Measurements from ENCODE around the gene RNF34. TPM values are rescaled to one million over a fixed set of nuclear protein-coding genes. Genes with fewer than 3 reads are reported as not detected.
A peak's percentile ranks its signal among the peaks of the same experiment; 100 is the strongest.

Gene RNF34
- total RNA-seq, 1 experiment from 2014 or later, result 66.4 TPM

GRCh38 chr12:121468499-121468801, 68.5 kb downstream of the RNF34 start:
- H4K20me1 ChIP-seq (ENCODE audit: control insufficient read depth, insufficient read depth, insufficient read length), result no peaks in the 10 kb centered on the region
- H3K9ac ChIP-seq (ENCODE audit: extremely low read depth, insufficient read length, low read length), result no peak overlapping the region
- no peak overlapping the region for H2BK5ac ChIP-seq (ENCODE audit: insufficient read length, low read length)
- Mint-ChIP-seq H3K36me3 (ENCODE audit: insufficient read depth in 1 of 3, low read depth in 3 of 3) (peaks cover 3 to 8% (median 4%) of the 10 kb centered on the region in 3 experiments; a peak in 6 of 7 replicates), H3K4me1 (peaks cover 21 to 24% of the 10 kb centered on the region in 2 experiments), H3K27me3 (ENCODE audit: low read depth) (peaks cover 9% of the 10 kb centered on the region), H3K27ac (peak overlapping the region in 1 of 3 experiments; percentile 51; a peak in 1 of 7 replicates), H3K9me3 (peaks cover 0 to 2% of the 10 kb centered on the region in 2 experiments; a peak in 1 of 5 replicates), H3K4me3 (peak overlapping the region in 1 of 2 experiments; percentile 38; a peak in 2 of 5 replicates)
- peaks cover 15% of the 10 kb centered on the region for H3K79me1 ChIP-seq (ENCODE audit: insufficient read depth, low read depth, low read length, poor library complexity, severe bottlenecking)
- no peak overlapping the region for H2BK120ac ChIP-seq (ENCODE audit: low read depth, low read length, poor library complexity, severe bottlenecking)
- no peak overlapping the region for H2BK12ac ChIP-seq (ENCODE audit: insufficient read length, low read depth, low read length)
- WGBS (ENCODE audit: extremely low coverage, insufficient read length, low lambda C conversion rate), result no CpG with 5 or more reads among the region's 4 CpGs
- H2AFZ ChIP-seq (ENCODE audit: low read length), result no peak overlapping the region
- H3K27me3 ChIP-seq (ENCODE audit: insufficient read depth, low read length), result no peaks in the 10 kb centered on the region
- H2BK20ac ChIP-seq (ENCODE audit: low read depth, low read length, poor library complexity, severe bottlenecking), result no peak overlapping the region
- H4K91ac ChIP-seq (ENCODE audit: insufficient read length, low read depth, low read length), result no peak overlapping the region
- H3K4me1 ChIP-seq (ENCODE audit: insufficient read depth, low read length), result peaks cover 5% of the 10 kb centered on the region; the same call in 1 of the 2 replicates
- H2AK5ac ChIP-seq (ENCODE audit: insufficient read length, low read length), result no peak overlapping the region
- no peak overlapping the region for H3K23ac ChIP-seq (ENCODE audit: insufficient read length, low read depth, low read length)
- H3K4me2 ChIP-seq (ENCODE audit: insufficient read depth, insufficient read length, low read length), result no peak overlapping the region
- no peak for TF ChIP-seq CTCF (conservative IDR thresholded peaks at IDR 0.05)
- H2BK15ac ChIP-seq (ENCODE audit: low read depth, low read length), result no peak overlapping the region
- DNase-seq, result no peak
- H3K56ac ChIP-seq (ENCODE audit: insufficient read length, low read depth, low read length), result no peak overlapping the region
- H3K79me2 ChIP-seq (ENCODE audit: insufficient read depth, low read length), result peaks cover 12% of the 10 kb centered on the region; the same call in 1 of the 2 replicates
- peaks cover 7% of the 10 kb centered on the region for H3K23me2 ChIP-seq (ENCODE audit: insufficient read length, low read depth, low read length, poor library complexity, severe bottlenecking)
- no peak overlapping the region for H4K5ac ChIP-seq (ENCODE audit: insufficient read length, low read depth, low read length)
- no peak overlapping the region for H3K27ac ChIP-seq (ENCODE audit: insufficient read length, low read depth, low read length)
- no peak overlapping the region for H3K18ac ChIP-seq (ENCODE audit: insufficient read length, low read depth, low read length)
- no peaks in the 10 kb centered on the region for H3K9me3 ChIP-seq (ENCODE audit: control insufficient read depth, low read depth, low read length)
- H4K8ac ChIP-seq (replicated peaks; ENCODE audit: insufficient read length, low read depth, low read length), result no peak overlapping the region
- H3K4ac ChIP-seq (ENCODE audit: low read depth, low read length), result no peak overlapping the region
- no peak overlapping the region for H3T11ph ChIP-seq (ENCODE audit: low read length)
- no peak overlapping the region for H3K14ac ChIP-seq (ENCODE audit: insufficient read depth, low read length)

Data from H9 (cell line).